HG02642 (cell line): ENCODE measurements around the gene HOXB6.

ENCODE experiments used
- ATAC-seq: cut with Tn5 transposase; IDR thresholded peaks from one replicate; pipeline ENCODE4 v1.9.1; 2021; ENCODE audit warnings: mild to moderate bottlenecking; ENCODE audit not compliant: unreplicated experiment, poor library complexity

Gene HOXB6

DNA sequence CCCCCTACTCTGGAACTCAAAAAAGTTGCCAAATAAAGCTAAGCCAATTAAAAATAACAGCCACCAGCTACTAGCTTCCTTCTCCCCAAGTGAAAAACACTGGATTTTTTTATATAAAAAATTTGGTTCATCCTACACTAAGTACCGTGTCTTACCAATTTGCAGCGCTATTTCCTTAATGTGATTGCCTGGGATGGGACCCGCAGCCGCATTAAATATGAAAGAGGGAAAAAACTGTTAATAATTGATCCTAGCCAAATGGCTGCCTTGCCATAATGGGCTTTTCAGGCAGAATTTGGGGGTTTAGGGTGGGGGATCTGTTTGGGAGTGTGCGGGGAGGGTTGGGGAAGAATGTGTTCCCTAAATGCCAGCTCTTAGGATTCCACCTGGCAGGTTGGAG lies 19.3 kb upstream of the HOXB6 start:
- no peak for ATAC-seq

DNA sequence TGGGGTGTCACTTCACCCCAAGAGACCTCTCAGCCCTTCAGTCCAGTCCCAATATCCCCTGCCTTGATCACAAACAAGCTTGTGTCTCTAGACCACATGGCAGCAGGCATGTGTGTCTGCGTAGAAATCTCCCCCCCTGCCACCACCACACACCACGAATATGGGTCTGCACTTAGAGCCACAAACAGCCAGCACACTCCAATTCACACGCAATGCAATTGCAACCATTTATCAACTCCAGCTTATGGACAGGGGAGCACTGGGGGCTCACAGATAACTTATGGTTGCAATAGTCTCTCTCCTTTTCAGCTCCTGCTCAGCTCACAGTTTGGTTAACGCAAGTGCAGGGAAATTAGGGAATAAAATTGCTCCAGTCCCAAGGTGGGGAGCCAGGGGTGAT lies 18.8 kb upstream of the HOXB6 start:
- ATAC-seq, result no peak

DNA sequence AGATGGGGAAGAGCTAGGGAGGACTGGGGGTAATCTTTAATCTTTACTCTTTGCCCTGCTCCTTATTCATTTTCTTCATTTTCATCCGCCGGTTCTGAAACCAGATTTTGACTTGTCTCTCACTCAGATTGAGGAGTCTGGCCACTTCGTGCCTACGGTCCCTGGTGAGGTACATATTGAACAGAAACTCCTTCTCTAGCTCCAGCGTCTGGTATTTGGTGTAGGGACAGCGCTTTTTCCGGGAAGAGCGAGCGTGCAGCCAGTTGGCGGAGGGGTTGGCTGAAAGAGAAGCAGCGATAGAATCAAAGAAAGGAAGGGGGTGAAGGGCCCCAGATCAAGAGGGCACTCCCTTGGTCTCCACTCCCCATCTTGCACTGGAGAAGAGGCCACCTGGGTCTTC lies 18.1 kb upstream of the HOXB6 start:
- no peak for ATAC-seq

DNA sequence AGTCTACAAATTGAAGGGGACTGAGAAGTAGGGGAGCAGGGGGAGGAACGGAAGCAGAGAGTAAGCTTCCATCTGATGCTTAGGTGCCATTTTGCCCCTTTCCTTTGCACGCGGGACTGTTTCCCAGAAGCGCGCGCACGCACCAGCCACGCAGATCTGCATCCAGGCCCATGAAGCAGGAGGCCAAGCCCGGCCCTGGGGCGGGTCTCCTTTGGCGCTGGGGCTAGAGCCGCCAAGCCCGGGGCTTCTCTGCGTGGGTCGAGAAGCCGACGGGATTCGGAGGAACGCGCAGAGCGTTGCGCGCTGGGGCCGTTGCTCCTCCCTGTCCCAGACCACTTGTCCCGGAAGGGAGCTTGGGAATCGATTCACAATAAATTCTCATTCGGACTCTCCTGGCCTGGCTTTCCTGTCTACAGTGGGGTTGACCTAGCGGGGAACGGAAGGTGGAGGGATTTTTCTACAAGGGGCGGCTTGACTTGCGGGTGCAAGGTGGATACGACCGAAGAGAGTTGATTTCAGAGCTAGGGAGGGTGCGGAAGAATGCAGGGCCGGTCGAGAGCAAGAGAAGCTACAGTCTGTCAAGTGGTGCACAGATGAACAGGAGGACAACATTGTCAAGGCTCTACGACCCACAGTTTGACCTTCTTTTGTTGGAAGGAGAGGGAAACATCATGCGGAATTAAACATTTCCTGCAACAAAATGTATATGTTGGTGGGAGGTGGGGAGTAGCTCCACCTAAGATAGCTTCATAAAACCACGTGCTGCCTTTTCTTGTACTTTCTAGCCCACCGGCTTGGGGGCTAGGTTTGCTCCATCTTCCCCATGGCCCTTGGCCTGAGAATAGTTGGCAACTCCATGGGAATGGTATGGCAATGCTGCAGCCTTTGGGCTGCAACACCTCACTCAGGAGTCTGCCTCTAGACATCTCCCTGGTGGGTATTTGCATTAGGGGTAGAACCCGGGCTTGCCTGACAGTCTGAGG lies 16.9 kb upstream of the HOXB6 start:
- ATAC-seq, result no peak

DNA sequence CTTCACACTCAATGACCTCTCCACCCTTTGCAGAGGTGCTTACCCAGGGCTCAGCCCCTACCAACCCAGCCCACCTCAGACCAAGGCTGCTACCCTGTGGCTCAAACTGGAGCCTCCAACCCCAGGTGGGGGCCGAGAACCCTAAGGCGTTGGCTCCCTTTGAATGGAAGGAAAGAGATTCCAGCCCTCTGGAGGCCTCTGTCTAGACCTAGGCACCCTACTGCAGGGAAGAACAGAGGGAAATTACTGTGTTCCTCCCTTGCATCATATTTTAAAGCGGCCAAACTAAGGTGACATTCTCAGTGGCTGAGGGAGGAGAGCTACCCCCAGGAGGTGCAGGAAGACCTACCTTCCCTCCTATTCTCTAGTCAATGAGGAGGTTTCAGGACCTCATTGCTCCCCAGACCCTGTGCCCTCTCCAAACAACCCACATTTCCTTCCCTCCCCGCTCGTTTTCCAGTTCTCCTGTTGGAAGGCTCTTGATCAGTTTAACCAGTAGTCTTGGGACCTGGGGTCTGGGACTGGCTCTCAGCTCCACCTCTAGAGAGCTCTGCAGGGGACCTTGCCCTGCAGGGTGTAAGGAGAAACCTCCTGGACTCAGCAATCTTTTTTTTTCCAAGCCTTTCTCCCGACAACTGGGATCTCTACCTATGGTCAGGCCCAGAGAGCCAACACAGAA lies 15.8 kb upstream of the HOXB6 start:
- ATAC-seq, result no peak

DNA sequence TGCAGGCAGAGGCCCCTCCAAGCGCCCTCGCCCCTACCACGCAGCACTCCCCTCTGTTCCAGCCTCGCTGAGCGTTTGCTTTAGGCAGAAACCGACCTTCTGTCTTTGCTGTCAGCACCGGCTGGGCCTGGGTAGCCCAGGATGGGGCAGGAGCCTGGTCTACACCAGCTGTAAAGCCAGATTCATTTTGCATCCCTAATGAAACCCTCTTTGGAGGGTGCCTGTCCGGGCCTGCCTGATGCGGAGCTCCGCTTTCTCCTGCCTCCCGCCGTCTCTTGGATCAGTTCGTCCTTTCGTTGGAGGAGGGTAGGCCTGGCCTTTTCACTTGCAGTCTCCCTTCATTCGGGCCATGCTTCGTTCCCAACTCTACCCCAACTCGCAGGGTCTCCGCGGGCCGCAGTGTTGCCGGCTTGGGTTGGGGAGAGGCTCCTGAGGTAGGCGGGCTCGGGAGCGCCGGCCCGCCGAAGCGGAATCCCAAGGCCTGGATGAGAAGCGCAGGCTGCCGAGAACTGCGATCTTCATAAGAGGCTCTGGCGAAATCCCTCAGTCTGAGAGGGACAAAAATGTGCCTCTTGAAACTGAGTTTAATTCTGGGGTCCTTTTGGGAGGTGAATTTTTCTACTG lies 15.2 kb upstream of the HOXB6 start:
- ATAC-seq, result no peak

DNA sequence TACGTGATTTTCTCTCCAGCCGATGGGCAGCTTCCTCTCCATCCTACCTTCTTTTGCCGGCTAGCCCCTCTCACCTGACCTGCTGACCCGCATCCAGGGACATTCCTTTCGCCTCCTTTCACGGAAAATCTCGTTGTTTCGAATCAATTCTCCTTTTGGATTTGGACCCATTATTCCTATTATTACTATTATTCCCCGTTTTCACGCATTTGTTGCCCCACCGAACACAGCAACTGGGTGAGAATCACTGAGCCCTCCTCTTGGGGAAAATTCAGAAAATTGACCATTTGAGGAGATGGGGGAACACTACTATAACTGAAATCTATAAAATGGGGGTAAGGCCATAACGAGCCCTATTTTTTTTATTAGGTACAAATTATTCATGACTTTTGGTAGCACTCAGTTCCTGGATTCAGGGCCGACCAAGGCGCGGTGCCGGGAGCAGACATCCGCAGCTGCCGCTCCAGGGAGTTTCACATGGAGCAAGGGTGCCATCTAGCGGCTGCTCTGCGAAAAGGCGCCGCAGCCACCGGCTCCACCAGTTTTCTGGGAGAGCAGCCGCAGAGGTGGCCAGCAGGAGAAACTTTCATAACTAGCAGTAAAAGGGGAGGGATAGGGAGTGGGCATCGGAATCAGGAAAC lies 13.6 kb upstream of the HOXB6 start:
- ATAC-seq, result no peak

DNA sequence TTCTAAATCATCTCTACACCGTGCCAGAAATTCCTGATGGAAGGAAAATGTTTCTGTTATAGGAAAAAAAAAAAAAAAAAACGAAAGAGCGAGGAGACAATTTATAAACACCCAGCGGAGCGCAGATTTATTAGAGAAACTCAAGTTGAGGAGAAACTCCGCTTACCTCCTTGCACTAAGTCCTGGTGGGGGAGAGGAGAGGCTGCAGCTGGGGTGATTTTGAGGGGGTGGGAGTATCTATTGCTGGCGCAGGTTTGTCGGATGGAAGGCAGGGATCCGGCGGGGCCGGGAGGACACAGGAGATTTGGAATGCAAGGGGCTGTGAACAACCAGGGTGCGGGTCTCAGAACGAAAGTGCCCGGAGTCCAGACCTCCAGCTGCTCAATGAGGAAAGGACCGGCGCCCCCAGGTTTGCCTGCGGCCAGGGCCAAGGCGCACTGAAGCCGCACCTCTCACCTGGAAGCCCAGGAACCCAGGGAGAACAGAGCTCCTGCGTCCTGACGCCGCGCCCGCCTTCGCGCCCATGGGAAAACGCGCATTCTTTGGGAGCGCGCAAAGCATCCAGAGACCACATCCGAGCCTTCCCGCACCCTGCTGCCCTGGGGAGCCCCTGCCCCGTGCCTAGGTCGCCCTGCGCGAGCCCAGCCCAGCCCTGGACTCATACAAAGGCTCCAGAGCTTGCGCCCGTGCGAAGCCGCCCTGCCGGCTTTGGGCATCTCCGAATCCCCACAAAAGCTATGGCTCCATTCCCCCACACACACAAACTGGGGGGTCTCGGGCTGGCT lies 12.9 kb upstream of the HOXB6 start:
- no peak for ATAC-seq

DNA sequence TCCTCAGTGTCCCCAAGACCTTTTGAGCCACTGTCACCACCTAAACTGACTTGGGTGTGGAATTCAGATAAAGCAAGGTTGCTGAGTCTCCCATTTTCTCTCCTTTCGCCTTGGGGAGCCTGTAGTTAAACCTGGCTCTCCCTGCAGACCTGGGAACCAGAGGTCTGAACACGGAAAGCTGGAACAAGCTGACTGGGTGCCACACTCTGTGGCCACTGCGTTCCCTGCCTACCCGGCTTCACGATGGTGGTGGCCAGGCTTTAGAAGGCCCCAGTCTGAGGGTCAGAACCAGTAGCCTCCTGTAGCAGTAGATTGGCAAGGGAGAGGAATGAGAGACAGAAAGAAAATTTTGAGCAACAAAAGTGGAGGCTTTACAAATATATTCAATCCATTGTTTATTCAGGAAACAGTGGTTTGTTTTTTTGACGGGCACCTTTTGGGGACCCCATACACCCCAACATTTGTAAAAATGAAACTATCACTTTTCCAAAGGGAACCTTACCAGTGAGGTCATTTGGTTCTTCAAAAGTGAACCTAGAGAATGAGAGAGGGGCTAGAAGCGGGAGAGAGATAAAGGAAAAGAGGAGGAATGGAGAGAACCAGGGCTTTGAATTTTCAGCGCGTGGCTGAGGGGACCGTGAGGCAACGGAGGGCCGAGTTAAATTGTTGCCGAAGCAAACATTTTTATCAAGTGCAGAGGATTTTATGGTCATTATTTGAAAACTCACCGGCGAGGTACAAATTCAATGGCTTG lies 12.1 kb upstream of the HOXB6 start:
- no peak for ATAC-seq

DNA sequence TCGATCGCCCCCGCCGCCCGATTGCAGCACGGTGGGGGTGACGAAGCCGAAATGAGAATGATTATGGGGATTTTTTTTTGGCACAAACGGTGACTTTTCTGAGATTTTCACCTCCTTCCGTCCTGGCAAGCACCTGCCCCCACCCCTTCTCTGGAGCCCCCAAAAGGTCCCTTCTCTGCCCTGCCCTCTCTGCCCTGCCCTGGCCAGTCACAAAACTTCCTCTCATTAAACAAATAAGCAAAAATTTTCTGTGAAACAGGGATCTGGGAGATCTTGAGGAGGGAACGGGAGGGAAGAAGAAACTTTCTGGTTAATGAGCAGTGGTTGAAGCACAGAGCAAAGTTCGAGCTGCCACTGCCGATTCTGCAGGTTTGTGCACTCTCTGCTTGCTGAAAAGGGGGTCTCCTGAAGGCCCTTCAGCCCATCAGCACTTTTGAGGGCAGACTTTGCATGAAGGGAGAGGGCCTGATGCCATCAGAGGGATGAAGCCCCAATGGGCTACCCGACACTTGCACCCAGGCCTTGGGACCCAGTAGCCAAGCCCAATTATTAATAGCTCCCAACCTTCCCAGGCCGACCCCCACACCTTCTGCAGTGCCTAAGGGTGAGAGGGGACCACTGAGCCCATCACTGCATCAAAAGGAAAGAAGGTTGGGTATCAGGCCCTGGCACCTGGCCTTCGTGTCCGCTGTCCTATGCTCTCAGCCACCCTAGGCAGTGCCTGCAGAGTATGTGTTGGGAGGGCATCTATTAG lies 11.4 kb upstream of the HOXB6 start:
- ATAC-seq, result no peak

DNA sequence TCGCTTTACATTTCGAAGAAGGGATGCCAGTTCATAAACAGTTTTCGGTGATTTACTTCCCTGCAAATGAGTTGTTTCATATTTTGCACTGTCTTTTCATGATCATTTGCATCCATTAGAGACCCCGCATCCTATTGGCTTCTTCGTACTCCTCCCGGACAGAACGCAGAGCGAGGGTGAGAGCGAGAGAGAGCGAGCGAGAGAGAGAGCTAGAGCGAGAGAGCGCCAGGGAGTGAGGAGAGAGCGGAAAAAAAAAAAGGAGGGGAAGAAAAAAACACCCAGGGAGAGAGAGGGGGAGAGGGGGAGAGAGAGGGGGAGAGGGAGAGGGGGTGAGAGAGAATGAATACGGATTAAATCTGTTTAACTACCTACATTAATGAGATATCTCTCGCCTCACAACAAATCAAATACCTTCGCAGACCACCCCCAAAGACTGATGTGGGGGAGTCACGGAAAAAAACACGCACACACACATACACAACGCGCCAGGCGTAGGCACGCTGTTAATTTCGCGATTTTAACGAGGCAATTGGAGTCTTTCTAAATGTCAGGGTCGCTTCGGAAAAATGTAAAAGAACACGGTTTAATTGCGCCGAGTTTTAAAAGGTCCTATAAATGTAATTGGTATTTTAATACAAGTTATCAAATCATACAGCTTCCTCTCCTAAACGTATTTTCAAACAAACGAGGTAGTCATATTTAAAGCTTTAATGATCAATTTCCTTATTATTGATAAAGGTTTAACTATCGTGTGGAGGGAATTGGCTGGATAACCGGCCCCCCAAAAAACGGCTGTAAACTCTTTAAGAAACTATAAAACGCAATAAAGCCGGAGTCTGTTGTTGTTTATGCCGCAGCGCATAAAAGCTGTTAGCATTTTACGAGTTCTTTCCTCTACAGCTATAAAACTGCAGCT lies 10.5 kb upstream of the HOXB6 start, which contains the start of gene HOXB8:
Gene HOXB8, minus strand, starts transcription at position 246 of the 916 bp plus-strand sequence. CDS start 588 bp downstream, outside the sequence.
- no peak for ATAC-seq

DNA sequence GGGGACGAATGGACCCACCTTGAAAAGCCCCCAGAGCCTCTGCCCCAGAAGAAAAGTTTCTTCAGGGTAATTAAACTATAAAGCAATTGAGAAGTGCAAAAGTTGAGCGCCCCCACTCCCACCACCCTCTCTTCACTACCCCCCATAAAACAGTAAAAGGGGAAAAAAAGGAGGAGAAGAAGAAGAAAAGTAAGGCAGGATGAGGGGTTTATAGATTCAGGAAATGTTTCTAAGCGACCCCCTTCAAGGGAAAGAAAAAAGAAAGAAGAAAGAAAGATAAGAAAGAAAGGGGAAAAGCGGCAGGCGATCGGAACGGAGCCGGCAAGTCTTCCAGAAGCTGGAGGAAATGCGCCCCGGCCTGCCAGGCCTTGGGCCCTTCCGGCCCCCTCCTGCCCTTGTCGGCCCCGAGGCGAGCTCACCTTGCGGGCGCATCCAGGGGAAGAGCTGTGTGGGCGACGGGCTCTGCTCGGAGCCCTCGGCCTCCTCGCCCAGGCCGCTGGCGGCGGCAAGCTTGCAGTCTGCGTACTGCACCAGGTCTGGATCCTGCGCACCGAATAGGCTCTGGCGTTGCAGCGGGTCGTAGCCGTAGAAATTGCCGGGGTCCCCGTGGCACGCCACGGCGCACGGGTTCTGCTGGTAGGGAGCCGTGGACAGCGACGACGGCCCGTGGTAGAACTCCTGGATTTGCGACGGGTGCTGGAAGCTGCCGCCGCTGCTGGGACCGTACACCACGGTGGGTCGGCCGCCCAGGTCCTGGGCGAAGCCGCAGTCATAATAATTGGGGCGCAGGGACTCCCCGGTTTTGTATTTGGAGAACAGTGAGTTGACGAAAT lies 9.3 kb upstream of the HOXB6 start:
- no peak for ATAC-seq

DNA sequence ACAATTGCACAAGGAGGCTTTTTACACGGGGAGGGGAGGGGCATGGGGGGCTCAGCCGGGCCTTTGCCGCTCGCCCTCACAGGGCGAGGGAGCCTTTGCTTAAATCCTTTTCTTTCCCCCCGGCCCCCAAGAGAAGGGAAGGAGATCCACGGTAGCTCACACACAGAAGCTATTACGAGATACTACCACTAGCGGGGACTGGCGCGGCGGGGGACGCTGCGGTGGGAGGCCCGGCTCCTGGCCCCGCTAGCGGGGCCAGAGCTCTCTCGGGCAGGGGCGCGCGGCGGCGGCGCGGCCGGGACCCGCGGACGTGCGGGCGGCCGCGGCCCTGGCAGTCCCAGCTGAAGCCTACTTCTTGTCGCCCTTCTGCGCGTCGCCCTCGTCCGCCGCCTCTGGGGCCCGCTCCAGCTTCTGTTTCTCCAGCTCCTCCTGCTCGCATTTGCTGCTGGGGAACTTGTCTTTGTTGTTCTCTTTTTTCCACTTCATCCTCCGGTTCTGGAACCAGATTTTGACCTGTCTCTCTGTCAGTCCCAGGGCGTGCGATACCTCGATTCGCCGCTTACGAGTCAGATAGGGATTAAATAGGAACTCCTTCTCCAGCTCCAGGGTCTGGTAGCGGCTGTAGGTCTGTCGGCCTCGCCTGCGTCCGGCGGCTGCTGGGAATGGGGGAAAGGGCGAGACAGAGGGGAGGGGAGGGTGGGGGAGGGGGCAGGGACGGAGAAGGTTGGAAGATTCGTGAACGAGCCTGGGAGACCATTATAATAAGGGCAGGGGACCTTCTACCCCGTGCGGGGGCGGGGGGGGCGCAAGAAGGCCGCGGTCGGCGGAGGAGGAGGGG lies 8.3 kb upstream of the HOXB6 start:
- no peak for ATAC-seq

DNA sequence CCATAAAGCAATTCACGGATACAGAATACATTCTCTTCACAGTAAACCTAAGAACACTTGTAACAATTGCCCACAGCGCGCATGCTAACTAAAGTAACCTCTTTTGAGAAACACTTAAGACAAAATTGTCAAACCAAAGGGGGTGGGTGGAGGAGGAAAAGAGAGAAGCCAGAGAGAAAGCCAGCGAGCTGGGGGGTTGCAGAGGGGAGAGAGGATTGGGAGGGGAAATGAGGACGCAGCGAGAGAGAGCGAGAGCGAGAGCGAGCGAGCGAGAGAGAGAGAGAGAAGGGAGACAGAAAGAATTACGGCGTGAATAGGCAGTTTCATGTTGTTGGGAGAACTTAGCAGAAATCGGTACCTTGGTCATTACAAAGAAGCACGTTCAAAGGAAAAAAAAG lies 7.7 kb upstream of the HOXB6 start:
- ATAC-seq, result no peak

DNA sequence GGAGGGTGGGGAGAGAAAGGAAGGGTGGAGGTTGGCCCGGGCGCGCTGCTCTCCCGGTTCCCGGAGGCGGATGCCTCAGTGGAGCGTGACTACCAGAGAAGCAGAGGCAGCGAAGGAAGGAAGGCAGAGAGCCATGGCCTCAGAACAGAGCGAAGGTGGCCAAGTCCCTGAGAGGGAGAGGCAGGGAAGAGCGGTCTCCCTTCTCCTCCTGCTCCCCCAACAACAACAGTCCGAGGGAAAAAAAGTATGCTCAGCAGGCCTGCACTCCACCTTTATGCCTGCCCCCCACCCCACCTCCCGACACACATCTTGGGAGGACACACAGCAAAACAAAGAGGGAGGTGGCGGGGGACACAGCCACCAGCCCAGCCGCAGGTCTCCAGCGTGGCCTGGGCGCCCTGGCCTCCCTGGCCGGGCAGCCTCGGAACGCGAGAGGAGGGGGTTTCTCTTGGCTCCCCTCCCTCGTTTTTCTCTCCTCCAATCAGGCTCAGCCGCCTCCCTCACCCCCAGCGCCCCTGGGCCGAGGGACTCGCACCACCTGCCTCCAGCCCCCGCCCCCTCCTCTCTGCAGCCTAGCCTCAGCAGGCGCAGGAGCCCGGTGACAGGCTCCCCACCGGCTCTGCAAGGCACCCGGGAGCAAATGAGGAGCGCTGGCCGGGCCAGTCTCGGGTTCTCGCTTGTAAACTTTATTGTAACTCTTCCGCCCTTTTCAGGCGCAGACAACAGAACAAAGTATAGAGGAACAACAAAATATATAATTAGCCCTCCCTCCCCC lies 7.1 kb upstream of the HOXB6 start:
- ATAC-seq, result no peak
